Rectal smooth muscle tissue (tissue), 1 donor: ENCODE measurements around the gene ERBB4.

ENCODE experiments used
- H3K27ac ChIP-seq: one replicate; pipeline ENCODE4 v1.7.0; 2013; ENCODE audit warnings: low read depth, low read length, inconsistent platforms
- H3K27me3 ChIP-seq: one replicate; pipeline ENCODE4 v1.7.0; 2013; ENCODE audit warnings: low read length; ENCODE audit not compliant: control insufficient read depth, insufficient read depth
- H3K36me3 ChIP-seq: one replicate; pipeline ENCODE4 v1.7.0; 2013; ENCODE audit warnings: low read length; ENCODE audit not compliant: control insufficient read depth, insufficient read depth
- H3K4me1 ChIP-seq: one replicate; pipeline ENCODE4 v1.7.0; 2013; ENCODE audit warnings: low read length; ENCODE audit not compliant: control insufficient read depth, insufficient read depth
- H3K4me3 ChIP-seq: one replicate; pipeline ENCODE4 v1.7.0; 2013; ENCODE audit warnings: low read length
- H3K9ac ChIP-seq: one replicate; pipeline ENCODE4 v1.7.0; 2013; ENCODE audit warnings: low read length

The ERBB4 gene

GRCh38 chr2:211688196-211688595 lies 850.4 kb downstream of the ERBB4 start:
- Histone ChIP-seq H3K4me3 (no peak overlapping the region), H3K27me3 (no peaks in the 10 kb centered on the region), H3K4me1 (no peaks in the 10 kb centered on the region), H3K9ac (no peak overlapping the region), H3K27ac (no peak overlapping the region), H3K36me3 (no peaks in the 10 kb centered on the region)

GRCh38 chr2:211674715-211675114 lies 863.9 kb downstream of the ERBB4 start:
- H3K36me3 ChIP-seq, result no peaks in the 10 kb centered on the region
- no peaks in the 10 kb centered on the region for H3K27me3 ChIP-seq
- no peak overlapping the region for H3K9ac ChIP-seq
- H3K4me3 ChIP-seq, result no peak overlapping the region
- no peak overlapping the region for H3K27ac ChIP-seq
- H3K4me1 ChIP-seq, result no peaks in the 10 kb centered on the region

GRCh38 chr2:211673133-211673905 lies 865.3 kb downstream of the ERBB4 start:
- no peaks in the 10 kb centered on the region for H3K36me3 ChIP-seq
- no peak overlapping the region for H3K9ac ChIP-seq
- no peaks in the 10 kb centered on the region for H3K27me3 ChIP-seq
- no peaks in the 10 kb centered on the region for H3K4me1 ChIP-seq
- no peak overlapping the region for H3K4me3 ChIP-seq
- no peak overlapping the region for H3K27ac ChIP-seq

GRCh38 chr2:211671977-211672376 lies 866.6 kb downstream of the ERBB4 start:
- H3K4me1 ChIP-seq, result no peaks in the 10 kb centered on the region
- no peak overlapping the region for H3K4me3 ChIP-seq
- no peaks in the 10 kb centered on the region for H3K27me3 ChIP-seq
- H3K36me3 ChIP-seq, result no peaks in the 10 kb centered on the region
- no peak overlapping the region for H3K9ac ChIP-seq
- no peak overlapping the region for H3K27ac ChIP-seq

GRCh38 chr2:211665299-211665698 lies 873.3 kb downstream of the ERBB4 start:
- H3K27ac ChIP-seq, result no peak overlapping the region
- H3K4me3 ChIP-seq, result no peak overlapping the region
- no peaks in the 10 kb centered on the region for H3K36me3 ChIP-seq
- H3K9ac ChIP-seq, result no peak overlapping the region
- H3K27me3 ChIP-seq, result no peaks in the 10 kb centered on the region
- no peaks in the 10 kb centered on the region for H3K4me1 ChIP-seq

GRCh38 chr2:211664321-211664720 lies 874.3 kb downstream of the ERBB4 start:
- H3K27ac ChIP-seq, result no peak overlapping the region
- no peak overlapping the region for H3K9ac ChIP-seq
- no peaks in the 10 kb centered on the region for H3K36me3 ChIP-seq
- H3K4me3 ChIP-seq, result no peak overlapping the region
- H3K4me1 ChIP-seq, result no peaks in the 10 kb centered on the region
- no peaks in the 10 kb centered on the region for H3K27me3 ChIP-seq

- Histone ChIP-seq H3K27ac (no peak overlapping the region), H3K4me1 (no peaks in the 10 kb centered on the region), H3K36me3 (no peaks in the 10 kb centered on the region), H3K4me3 (no peak overlapping the region), H3K9ac (no peak overlapping the region), H3K27me3 (no peaks in the 10 kb centered on the region)
These were observed 884.3 kb downstream of the ERBB4 start for GRCh38 chr2:211654211-211654780.

GRCh38 chr2:211652327-211652726 lies 886.3 kb downstream of the ERBB4 start:
- H3K27me3 ChIP-seq, result no peaks in the 10 kb centered on the region
- no peaks in the 10 kb centered on the region for H3K36me3 ChIP-seq
- H3K27ac ChIP-seq, result no peak overlapping the region
- H3K9ac ChIP-seq, result no peak overlapping the region
- no peak overlapping the region for H3K4me3 ChIP-seq
- H3K4me1 ChIP-seq, result no peaks in the 10 kb centered on the region

GRCh38 chr2:211649331-211649730 lies 889.3 kb downstream of the ERBB4 start:
- H3K27me3 ChIP-seq, result no peaks in the 10 kb centered on the region
- H3K27ac ChIP-seq, result no peak overlapping the region
- H3K4me1 ChIP-seq, result no peaks in the 10 kb centered on the region
- H3K4me3 ChIP-seq, result no peak overlapping the region
- H3K36me3 ChIP-seq, result no peaks in the 10 kb centered on the region
- no peak overlapping the region for H3K9ac ChIP-seq

- Histone ChIP-seq H3K36me3 (no peaks in the 10 kb centered on the region), H3K9ac (no peak overlapping the region), H3K4me1 (no peaks in the 10 kb centered on the region), H3K27me3 (no peaks in the 10 kb centered on the region), H3K4me3 (no peak overlapping the region), H3K27ac (no peak overlapping the region)
These were observed 907.1 kb downstream of the ERBB4 start for GRCh38 chr2:211631503-211631902.

GRCh38 chr2:211623096-211623495 lies 915.5 kb downstream of the ERBB4 start:
- Histone ChIP-seq H3K27ac (no peak overlapping the region), H3K4me3 (no peak overlapping the region), H3K9ac (no peak overlapping the region), H3K27me3 (no peaks in the 10 kb centered on the region), H3K36me3 (no peaks in the 10 kb centered on the region), H3K4me1 (no peaks in the 10 kb centered on the region)

- no peaks in the 10 kb centered on the region for H3K4me1 ChIP-seq
- H3K36me3 ChIP-seq, result no peaks in the 10 kb centered on the region
- H3K4me3 ChIP-seq, result no peak overlapping the region
- no peak overlapping the region for H3K27ac ChIP-seq
- H3K27me3 ChIP-seq, result no peaks in the 10 kb centered on the region
- H3K9ac ChIP-seq, result no peak overlapping the region
These were observed 917.6 kb downstream of the ERBB4 start for GRCh38 chr2:211620986-211621385.

- Histone ChIP-seq H3K27me3 (no peaks in the 10 kb centered on the region), H3K4me1 (no peaks in the 10 kb centered on the region), H3K27ac (no peak overlapping the region), H3K4me3 (no peak overlapping the region), H3K9ac (no peak overlapping the region), H3K36me3 (no peaks in the 10 kb centered on the region)
These were observed 920.8 kb downstream of the ERBB4 start for GRCh38 chr2:211617803-211618202.
